Caco-2 (cell line): ENCODE data around the gene LRRK2. TPM values are rescaled to one million over a fixed set of nuclear protein-coding genes. Genes with fewer than 3 reads are reported as not detected.

ENCODE experiments used
- Bru-seq: library from RNA; stranded (reverse); fragments of 400-500 nt; gene quantifications from one replicate; lab custom pipeline; 2021; lab: Mats Ljungman, UMichigan
- BruChase-seq, 2 experiments: library from RNA; stranded (reverse); fragments of 400-500 nt; gene quantifications; one replicate each; lab custom pipeline; 2021; lab: Mats Ljungman, UMichigan
- BruUV-seq: library from RNA; stranded (reverse); fragments of 400-500 nt; replicated peaks from 2 replicates; lab custom pipeline; 2021; lab: Mats Ljungman, UMichigan
- CTCF ChIA-PET: fragments of 300-600 bp; sonication (Branson Sonifier 250); formaldehyde crosslinking; loops from one replicate; lab custom pipeline; 2022; ENCODE audit warnings: antibody characterized with exemption; lab: Charles Lee
- POLR2A ChIA-PET: fragments of 300-600 bp; sonication (Branson Sonifier 250); formaldehyde crosslinking; loops from one replicate; lab custom pipeline; 2022; ENCODE audit warnings: antibody characterized with exemption; lab: Charles Lee
- DNase-seq, 2 experiments: peaks; one replicate each; pipeline versions ENCODE4 v3.0.0 to v3.0.0-alpha.2; 2020 to 2022
- H3K27me3 ChIP-seq: replicated peaks from 2 replicates; pipeline ENCODE4 v1.6.0; 2011; ENCODE audit warnings: low read length; ENCODE audit not compliant: control insufficient read depth, insufficient read depth
- H3K36me3 ChIP-seq: 2 replicates; pipeline ENCODE4 v1.5.1; 2011; ENCODE audit warnings: low read length; ENCODE audit not compliant: control insufficient read depth, insufficient read depth
- H3K4me1 ChIP-seq: fragments of 250-450 bp; sonication (Bioruptor Pico); 2 replicates; pipeline ENCODE4 v1.5.1; 2020; ENCODE audit warnings: mild to moderate bottlenecking
- H3K4me3 ChIP-seq: 2 replicates; pipeline ENCODE4 v1.5.1; 2011; ENCODE audit warnings: low read depth, mild to moderate bottlenecking, control low read depth, low read length
- H3K9me3 ChIP-seq: fragments of 250-450 bp; sonication (Bioruptor Pico); 2 replicates; pipeline ENCODE4 v1.5.1; 2020; ENCODE audit warnings: mild to moderate bottlenecking, moderate library complexity
- H3K27ac Mint-ChIP-seq: one replicate; pipeline ENCODE4 v1.8.0; 2022; ENCODE audit warnings: mixed read lengths; ENCODE audit not compliant: unreplicated experiment
- H3K27me3 Mint-ChIP-seq: one replicate; pipeline ENCODE4 v1.8.0; 2022; ENCODE audit warnings: mixed read lengths; ENCODE audit not compliant: insufficient read depth, unreplicated experiment
- H3K36me3 Mint-ChIP-seq: one replicate; pipeline ENCODE4 v1.8.0; 2022; ENCODE audit warnings: mild to moderate bottlenecking, mixed read lengths; ENCODE audit not compliant: insufficient read depth, unreplicated experiment
- H3K4me1 Mint-ChIP-seq: one replicate; pipeline ENCODE4 v1.8.0; 2022; ENCODE audit warnings: low read depth, mixed read lengths; ENCODE audit not compliant: unreplicated experiment
- H3K4me3 Mint-ChIP-seq: one replicate; pipeline ENCODE4 v1.8.0; 2022; ENCODE audit warnings: mild to moderate bottlenecking, moderate library complexity, mixed read lengths; ENCODE audit not compliant: unreplicated experiment
- H3K9me3 Mint-ChIP-seq: one replicate; pipeline ENCODE4 v1.8.0; 2022; ENCODE audit warnings: mixed read lengths; ENCODE audit not compliant: unreplicated experiment
- intact Hi-C: fragments of 100-400 bp; cut with micrococcal nuclease; formaldehyde crosslinking; loops from one replicate; pipeline ENCODE4 v1.10.0; 2022; ENCODE audit not compliant: unreplicated experiment
- long read RNA-seq: library from polyadenylated mRNA; stranded (forward); transcript quantifications from one replicate; pipeline ENCODE4 v2.0.0, GENCODE V29; 2022
- total RNA-seq: library from RNA; stranded (reverse); gene quantifications from 2 replicates; pipeline ENCODE4 v1.2.3, GENCODE V29; 2022
- TF ChIP-seq, protein P1 (sequence below), 2 experiments: fragments of 200-600 bp in 1 of 2; IDR thresholded peaks; 1 replicate in 1 of 2; 2 replicates in 1 of 2; pipeline versions ENCODE4 v1.5.1 to v1.8.0; 2011 to 2022; ENCODE audit warnings: antibody characterized with exemption in 1 of 2, control low read depth in 1 of 2, inconsistent platforms in 1 of 2, low read depth in 1 of 2, low read length in 1 of 2, mild to moderate bottlenecking in 1 of 2, moderate library complexity in 1 of 2; ENCODE audit not compliant: insufficient read depth in 1 of 2, severe bottlenecking in 1 of 2, unreplicated experiment in 1 of 2

LRRK2 gene
- 0.11 and 0.21 TPM in 2 replicates for total RNA-seq
- Bru-seq, nascent RNA = percentile 5 among the genes with signal in this experiment
- BruChase-seq, experiment 1, labeled RNA remaining after a 2-hour chase = percentile 4 among the genes with signal in this experiment
- percentile 1 among the genes with signal in this experiment for BruChase-seq, experiment 2, labeled RNA remaining after a 6-hour chase
- long read RNA-seq = 0 reads

DNA sequence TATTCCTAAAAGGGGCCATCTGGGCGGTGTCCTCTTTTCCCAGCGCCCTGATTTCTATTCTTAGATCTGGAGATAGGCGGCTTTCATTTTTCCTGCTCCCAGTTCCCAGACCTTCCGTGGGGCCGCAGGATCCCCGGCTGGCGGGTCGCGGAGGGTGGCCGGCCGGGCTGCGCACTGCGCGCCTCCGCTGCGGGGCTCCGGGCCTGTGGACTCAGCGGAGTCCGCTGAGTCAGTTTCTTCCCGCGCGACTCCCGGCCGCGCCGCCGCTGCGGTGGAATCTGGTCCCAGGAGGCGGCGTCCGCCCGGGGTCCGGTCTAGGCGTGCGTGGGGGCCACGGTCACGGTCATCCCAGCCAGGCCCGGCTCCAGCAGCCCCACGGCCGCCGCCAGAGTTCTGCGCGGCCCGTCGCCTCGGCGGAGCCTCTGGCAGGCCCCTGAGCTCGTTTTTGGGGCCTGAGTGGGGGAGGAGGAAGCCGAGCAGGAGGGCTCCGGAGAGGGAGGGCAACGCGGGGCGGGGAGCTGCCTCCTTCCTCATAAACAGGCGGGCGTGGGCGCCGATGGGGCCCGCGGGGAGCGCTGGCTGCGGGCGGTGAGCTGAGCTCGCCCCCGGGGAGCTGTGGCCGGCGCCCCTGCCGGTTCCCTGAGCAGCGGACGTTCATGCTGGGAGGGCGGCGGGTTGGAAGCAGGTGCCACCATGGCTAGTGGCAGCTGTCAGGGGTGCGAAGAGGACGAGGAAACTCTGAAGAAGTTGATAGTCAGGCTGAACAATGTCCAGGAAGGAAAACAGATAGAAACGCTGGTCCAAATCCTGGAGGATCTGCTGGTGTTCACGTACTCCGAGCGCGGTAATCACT is at the start of gene LRRK2:
TSS of gene LRRK2 (plus strand) at position 559 of the 853 bp plus-strand sequence. CDS start at position 694, 135 bp downstream.
- Histone ChIP-seq H3K36me3 (no peaks in the 10 kb centered on the region), H3K27me3 (peaks cover 5% of the 10 kb centered on the region), H3K4me1 (no peaks in the 10 kb centered on the region; the same call in 1 of the 2 replicates), H3K9me3 (0 out of 2 replicates have a peak, but pooled peaks cover 4% of the 10 kb centered on the region), H3K4me3 (peak within 1 kb of the TSS; percentile 46)
- TF ChIP-seq, protein P1, sequence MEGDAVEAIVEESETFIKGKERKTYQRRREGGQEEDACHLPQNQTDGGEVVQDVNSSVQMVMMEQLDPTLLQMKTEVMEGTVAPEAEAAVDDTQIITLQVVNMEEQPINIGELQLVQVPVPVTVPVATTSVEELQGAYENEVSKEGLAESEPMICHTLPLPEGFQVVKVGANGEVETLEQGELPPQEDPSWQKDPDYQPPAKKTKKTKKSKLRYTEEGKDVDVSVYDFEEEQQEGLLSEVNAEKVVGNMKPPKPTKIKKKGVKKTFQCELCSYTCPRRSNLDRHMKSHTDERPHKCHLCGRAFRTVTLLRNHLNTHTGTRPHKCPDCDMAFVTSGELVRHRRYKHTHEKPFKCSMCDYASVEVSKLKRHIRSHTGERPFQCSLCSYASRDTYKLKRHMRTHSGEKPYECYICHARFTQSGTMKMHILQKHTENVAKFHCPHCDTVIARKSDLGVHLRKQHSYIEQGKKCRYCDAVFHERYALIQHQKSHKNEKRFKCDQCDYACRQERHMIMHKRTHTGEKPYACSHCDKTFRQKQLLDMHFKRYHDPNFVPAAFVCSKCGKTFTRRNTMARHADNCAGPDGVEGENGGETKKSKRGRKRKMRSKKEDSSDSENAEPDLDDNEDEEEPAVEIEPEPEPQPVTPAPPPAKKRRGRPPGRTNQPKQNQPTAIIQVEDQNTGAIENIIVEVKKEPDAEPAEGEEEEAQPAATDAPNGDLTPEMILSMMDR (IDR thresholded peaks at IDR 0.05; ENCODE audit: insufficient read depth in 1 of 2, low read depth in 1 of 2, low read length in 1 of 2, severe bottlenecking in 1 of 2, unreplicated experiment in 1 of 2) = no peak
- CTCF ChIA-PET = no interaction called here
- Mint-ChIP-seq H3K9me3 (no peaks in the 10 kb centered on the region), H3K36me3 (no peaks in the 10 kb centered on the region), H3K27ac (no peak within 1 kb of the TSS), H3K4me3 (peak within 1 kb of the TSS; percentile 72), H3K4me1 (no peaks in the 10 kb centered on the region), H3K27me3 (peaks cover 29% of the 10 kb centered on the region)
- intact Hi-C loops = no loop called here
- POLR2A ChIA-PET = no interaction called here
- BruUV-seq = no TSS peak
- peak in 1 of 2 experiments; percentile 41 for DNase-seq

DNA sequence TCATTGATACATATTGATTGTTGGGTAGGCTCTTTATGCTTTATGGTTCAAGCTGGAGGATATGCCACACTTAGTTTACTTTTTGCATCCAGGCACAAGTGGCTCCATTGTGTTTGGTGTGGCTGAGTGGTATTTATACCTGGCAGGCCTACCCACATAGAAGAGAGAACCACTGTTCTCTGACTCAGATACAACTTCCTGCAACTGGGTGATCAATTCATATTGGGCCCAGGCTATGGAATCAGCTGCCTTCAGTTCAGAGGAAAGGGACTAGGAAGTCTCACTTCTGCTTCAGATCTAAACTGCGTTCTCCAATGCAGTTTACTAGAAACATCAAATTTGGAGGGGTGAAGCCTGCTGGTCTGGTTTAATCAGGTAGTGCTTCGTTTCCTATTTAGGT is 49.8 kb upstream of the LRRK2 start:
- CTCF ChIA-PET = no interaction called here
- no peaks in the 10 kb centered on the region for H3K36me3 Mint-ChIP-seq

DNA sequence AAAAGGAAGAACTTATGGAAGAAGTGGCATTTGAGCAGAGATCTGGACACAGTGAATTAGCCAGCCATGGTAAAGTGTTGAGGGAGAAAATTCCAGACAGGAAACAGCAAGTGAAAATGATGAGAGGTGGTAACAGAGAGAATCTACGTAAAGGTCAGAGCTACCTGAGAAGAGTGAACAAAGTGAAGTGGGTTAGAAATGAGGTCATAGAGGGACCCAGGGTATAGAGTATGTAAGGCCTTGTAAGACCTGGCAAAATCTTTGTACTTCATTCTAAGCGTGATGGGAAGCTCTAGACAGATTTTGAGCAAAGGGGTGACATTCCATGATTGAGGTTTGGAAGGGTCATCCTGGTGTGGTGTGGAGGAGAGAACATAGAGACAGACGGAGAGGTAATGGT is 49.3 kb upstream of the LRRK2 start:
- no peaks in the 10 kb centered on the region for H3K9me3 Mint-ChIP-seq
- H3K27ac Mint-ChIP-seq = no peak overlapping the region
- peaks cover 4% of the 10 kb centered on the region for H3K27me3 Mint-ChIP-seq
- intact Hi-C loops = no loop called here
- no peak overlapping the region for H3K4me3 Mint-ChIP-seq
- Histone ChIP-seq H3K4me1 (no peaks in the 10 kb centered on the region), H3K4me3 (no peak overlapping the region), H3K9me3 (no peaks in the 10 kb centered on the region), H3K36me3 (no peaks in the 10 kb centered on the region), H3K27me3 (no peaks in the 10 kb centered on the region)
- TF ChIP-seq, protein P1 (IDR thresholded peaks at IDR 0.05; ENCODE audit: insufficient read depth in 1 of 2, low read depth in 1 of 2, low read length in 1 of 2, severe bottlenecking in 1 of 2, unreplicated experiment in 1 of 2) = no peak
- no peaks in the 10 kb centered on the region for H3K4me1 Mint-ChIP-seq
- BruUV-seq = no TSS peak
- ChIA-PET CTCF (no interaction called here), POLR2A (no interaction called here)
- H3K36me3 Mint-ChIP-seq = no peaks in the 10 kb centered on the region
- no peak for DNase-seq

More for the DNA sequence above, 49.8 kb upstream of the LRRK2 start:
- Mint-ChIP-seq H3K27me3 (peaks cover 4% of the 10 kb centered on the region), H3K4me1 (no peaks in the 10 kb centered on the region), H3K27ac (no peak overlapping the region), H3K4me3 (no peak overlapping the region), H3K9me3 (no peaks in the 10 kb centered on the region)
- H3K4me1 ChIP-seq = no peaks in the 10 kb centered on the region
- H3K27me3 ChIP-seq = no peaks in the 10 kb centered on the region
- intact Hi-C loops = no loop called here
- no TSS peak for BruUV-seq
- no peak overlapping the region for H3K4me3 ChIP-seq
- no peak for DNase-seq
- TF ChIP-seq, protein P1 (IDR thresholded peaks at IDR 0.05; ENCODE audit: insufficient read depth in 1 of 2, low read depth in 1 of 2, low read length in 1 of 2, severe bottlenecking in 1 of 2, unreplicated experiment in 1 of 2) = no peak
- no peaks in the 10 kb centered on the region for H3K9me3 ChIP-seq
- POLR2A ChIA-PET = no interaction called here
- H3K36me3 ChIP-seq = no peaks in the 10 kb centered on the region
